Chondrocyte (in vitro differentiated cells): ENCODE data around the gene TMEM196. TPM values are rescaled to one million over a fixed set of nuclear protein-coding genes. Genes with fewer than 3 reads are reported as not detected.
A peak's percentile ranks its signal among the peaks of the same experiment; 100 is the strongest.

Source experiments
- DNase-seq: peaks from one replicate; pipeline ENCODE4 v3.0.0; 2021; ENCODE audit warnings: mixed read lengths, low spot score
- H3K27ac Mint-ChIP-seq: one replicate; pipeline ENCODE4 v1.8.0; 2021; ENCODE audit warnings: mild to moderate bottlenecking, moderate library complexity, mixed read lengths; ENCODE audit not compliant: unreplicated experiment
- H3K27me3 Mint-ChIP-seq: 2 replicates; pipeline ENCODE4 v1.8.0; 2021; ENCODE audit warnings: low read depth, mixed read lengths
- H3K36me3 Mint-ChIP-seq: 2 replicates; pipeline ENCODE4 v1.8.0; 2021; ENCODE audit warnings: low read depth, mixed read lengths
- H3K4me1 Mint-ChIP-seq: 2 replicates; pipeline ENCODE4 v1.8.0; 2021; ENCODE audit warnings: low read depth, mild to moderate bottlenecking, mixed read lengths
- H3K4me3 Mint-ChIP-seq: one replicate; pipeline ENCODE4 v1.8.0; 2021; ENCODE audit warnings: mild to moderate bottlenecking, moderate library complexity, mixed read lengths; ENCODE audit not compliant: unreplicated experiment
- H3K9me3 Mint-ChIP-seq: 2 replicates; pipeline ENCODE4 v1.8.0; 2021; ENCODE audit warnings: low read depth, mixed read lengths
- CTCF ChIP-seq: fragments of 200-600 bp; sonication (generic); IDR thresholded peaks from 2 replicates; pipeline ENCODE4 v1.5.0; 2021; ENCODE audit warnings: antibody characterized with exemption, mild to moderate bottlenecking, moderate library complexity
- total RNA-seq: library from RNA; stranded (reverse); gene quantifications from 3 replicates; pipeline ENCODE4 v1.2.1, GENCODE V29; 2021

The TMEM196 gene
- total RNA-seq, 1 donor from 2014 or later, result not detected

- Mint-ChIP-seq H3K36me3 (no peaks in the 10 kb centered on the region), H3K27me3 (peaks cover 16% of the 10 kb centered on the region), H3K27ac (no peak overlapping the region), H3K9me3 (no peaks in the 10 kb centered on the region), H3K4me1 (no peaks in the 10 kb centered on the region), H3K4me3 (no peak overlapping the region)
- TF ChIP-seq CTCF, result no peak
- no peak for DNase-seq
Observed at GRCh38 chr7:19744075-19744474, 29.3 kb downstream of the TMEM196 start.

GRCh38 chr7:19728716-19729115, 44.7 kb downstream of the TMEM196 start:
- DNase-seq, result no peak
- Mint-ChIP-seq H3K9me3 (no peaks in the 10 kb centered on the region), H3K27ac (no peak overlapping the region), H3K36me3 (no peaks in the 10 kb centered on the region), H3K4me1 (no peaks in the 10 kb centered on the region), H3K27me3 (peaks cover 26% of the 10 kb centered on the region), H3K4me3 (no peak overlapping the region)
- no peak for TF ChIP-seq CTCF

GRCh38 chr7:19725770-19726169, 47.6 kb downstream of the TMEM196 start:
- Mint-ChIP-seq H3K4me1 (no peaks in the 10 kb centered on the region), H3K27ac (no peak overlapping the region), H3K36me3 (no peaks in the 10 kb centered on the region), H3K9me3 (no peaks in the 10 kb centered on the region), H3K4me3 (no peak overlapping the region), H3K27me3 (peaks cover 24% of the 10 kb centered on the region)
- TF ChIP-seq CTCF, result no peak
- DNase-seq, result no peak

- Mint-ChIP-seq H3K9me3 (no peaks in the 10 kb centered on the region), H3K27me3 (peaks cover 21% of the 10 kb centered on the region), H3K36me3 (no peaks in the 10 kb centered on the region), H3K27ac (no peak overlapping the region), H3K4me3 (no peak overlapping the region), H3K4me1 (no peaks in the 10 kb centered on the region)
- no peak for DNase-seq
- no peak for TF ChIP-seq CTCF
Observed at GRCh38 chr7:19715499-19715898, 57.9 kb downstream of the TMEM196 start.

- Mint-ChIP-seq H3K4me3 (no peak overlapping the region), H3K4me1 (peaks cover 10% of the 10 kb centered on the region), H3K36me3 (no peaks in the 10 kb centered on the region), H3K27me3 (peaks cover 21% of the 10 kb centered on the region), H3K9me3 (no peaks in the 10 kb centered on the region), H3K27ac (no peak overlapping the region)
- no peak for DNase-seq
- TF ChIP-seq CTCF, result peak; percentile 90
Observed at GRCh38 chr7:19713676-19714075, 59.7 kb downstream of the TMEM196 start.
